Right lung (tissue), 5 donors: ENCODE measurements around the gene UNCX. TPM values are rescaled to one million over a fixed set of nuclear protein-coding genes. Genes with fewer than 3 reads are reported as not detected.
"Not testable (repeated sequence)": the region's sequence is repeated elsewhere in the genome, so short reads cannot be mapped to it uniquely, and the experiment has no call there.

Experiments
- DNase-seq, 2 donors: peaks; one replicate each; pipeline ENCODE4 v3.0.0-alpha.2; 2013
- polyA plus RNA-seq, 5 donors: library from polyadenylated mRNA; unstranded; fragments of 120-200 nt; gene quantifications; one replicate each; pipeline versions ENCODE4 v1.2.1 to v1.2.3, GENCODE V29; 2013; ENCODE audit warnings: inconsistent platforms in 1 of 5, low replicate concordance in 1 of 5; ENCODE audit not compliant: insufficient read length in 5 of 5, insufficient read depth in 1 of 5

The UNCX gene
- polyA plus RNA-seq, 5 donors: not detected

- no peak for DNase-seq
These were observed 41.6 kb downstream of the UNCX start for GRCh38 chr7:1274121-1274875.

DNA sequence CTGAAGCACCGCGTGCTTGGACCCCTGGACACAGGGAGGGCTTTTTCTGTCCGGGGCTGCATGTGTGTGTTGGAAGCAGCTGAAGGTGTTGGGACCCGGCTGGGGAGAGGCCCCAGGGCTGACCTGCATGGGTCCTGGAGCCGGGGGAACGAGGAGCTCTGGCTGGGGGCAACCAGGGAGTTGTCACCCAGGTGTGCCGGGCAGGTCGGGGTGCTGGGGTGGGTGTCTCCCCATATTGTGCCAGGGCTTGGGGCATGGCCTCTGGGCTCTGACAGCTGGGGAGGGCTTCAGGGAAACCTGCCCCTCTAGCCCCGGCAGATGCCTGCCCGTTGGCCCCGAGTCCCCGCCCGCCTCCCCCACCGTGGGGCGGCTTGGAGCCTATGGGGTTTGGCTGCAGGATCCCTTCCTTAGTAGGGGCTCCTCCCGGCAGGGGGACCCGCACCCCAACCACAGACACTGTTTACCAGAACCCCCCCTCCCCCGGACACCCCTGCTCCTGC, 42.3 kb downstream of the UNCX start:
- no peak for DNase-seq

GRCh38 chr7:1275451-1276381, 43.0 kb downstream of the UNCX start:
- DNase-seq: no peak

- DNase-seq: no peak
These were observed 44.0 kb downstream of the UNCX start for GRCh38 chr7:1276626-1277175.

- DNase-seq: no peak
These were observed 45.9 kb downstream of the UNCX start for GRCh38 chr7:1278543-1278942.

DNA sequence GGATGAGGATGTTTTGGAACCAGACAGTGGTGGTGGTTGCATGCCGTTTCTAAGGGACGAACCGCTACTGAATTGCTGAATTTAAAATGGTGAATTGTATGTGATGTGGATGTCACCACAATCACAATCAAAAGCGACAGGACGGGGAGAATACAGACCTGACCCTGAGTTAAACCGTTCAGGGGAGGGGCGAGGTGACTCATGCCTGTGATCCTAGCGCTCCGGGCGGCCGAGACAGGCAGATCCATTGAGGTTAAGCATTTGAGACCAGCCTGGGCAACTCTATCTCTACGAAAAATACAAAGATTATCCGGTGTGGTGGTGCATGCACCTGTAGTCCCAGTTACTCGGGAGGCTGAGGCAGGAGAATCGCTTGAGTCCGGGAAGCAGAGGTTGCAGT, 46.4 kb downstream of the UNCX start:
- DNase-seq: no peak

DNA sequence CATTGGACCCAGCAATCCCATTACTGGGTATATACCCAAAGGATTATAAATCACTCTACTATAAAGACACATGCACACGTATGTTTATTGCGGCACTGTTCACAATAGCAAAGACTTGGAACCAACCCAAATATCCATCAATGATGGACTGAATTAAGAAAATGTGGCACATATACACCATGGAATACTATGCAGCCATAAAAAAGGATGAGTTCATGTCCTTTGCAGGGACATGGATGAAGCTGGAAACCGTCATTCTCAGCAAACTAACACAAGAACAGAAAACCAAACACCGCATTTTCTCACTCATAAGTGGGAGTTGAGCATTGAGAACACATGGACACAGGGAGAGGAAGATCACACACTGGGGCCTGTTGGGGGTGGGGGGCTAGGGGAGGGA, 47.2 kb downstream of the UNCX start:
- DNase-seq: not testable (repeated sequence)

- DNase-seq: no peak
These were observed 48.4 kb downstream of the UNCX start for GRCh38 chr7:1281068-1281467.

DNA sequence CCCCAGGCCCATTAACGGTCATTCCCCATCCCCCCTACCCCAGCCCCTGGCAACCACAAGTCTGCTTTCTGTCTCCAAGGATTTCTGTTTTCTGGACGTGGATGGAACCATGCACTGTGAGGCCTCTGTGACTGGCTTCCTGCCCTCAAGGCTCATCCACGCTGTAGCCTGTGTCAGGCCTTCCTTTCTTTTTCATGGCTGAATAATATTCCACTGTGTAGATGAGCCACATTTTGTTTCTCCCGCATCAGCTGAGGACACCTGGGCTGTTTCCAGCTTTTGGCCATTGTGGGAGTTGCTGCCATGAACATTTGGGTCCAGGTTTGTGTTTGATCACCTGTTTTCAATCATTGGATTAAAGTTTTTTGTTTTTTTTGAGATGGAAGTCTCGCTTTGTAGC, 50.0 kb downstream of the UNCX start:
- no peak for DNase-seq

DNA sequence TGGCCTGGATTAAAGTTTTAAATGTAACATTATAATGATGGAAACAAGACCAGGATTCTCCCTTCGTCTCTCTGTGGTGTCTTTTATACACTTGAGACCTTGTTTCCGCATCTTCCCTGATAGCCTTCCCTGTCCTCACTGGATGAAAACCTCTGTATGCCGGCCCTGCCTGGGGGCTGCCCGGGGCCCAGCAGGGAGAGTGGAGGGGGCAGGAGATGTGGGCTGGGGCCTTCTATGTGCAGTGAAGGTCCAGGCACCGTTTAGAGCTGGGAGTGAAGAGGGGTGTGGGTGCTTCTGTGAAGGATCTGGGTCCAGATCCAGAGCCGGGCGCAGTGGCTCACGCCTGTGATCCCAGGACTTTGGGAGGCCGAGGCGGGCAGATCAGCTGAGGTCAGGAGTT, 50.7 kb downstream of the UNCX start:
- no peak for DNase-seq

GRCh38 chr7:1283941-1284742, 51.5 kb downstream of the UNCX start:
- no peak for DNase-seq

DNA sequence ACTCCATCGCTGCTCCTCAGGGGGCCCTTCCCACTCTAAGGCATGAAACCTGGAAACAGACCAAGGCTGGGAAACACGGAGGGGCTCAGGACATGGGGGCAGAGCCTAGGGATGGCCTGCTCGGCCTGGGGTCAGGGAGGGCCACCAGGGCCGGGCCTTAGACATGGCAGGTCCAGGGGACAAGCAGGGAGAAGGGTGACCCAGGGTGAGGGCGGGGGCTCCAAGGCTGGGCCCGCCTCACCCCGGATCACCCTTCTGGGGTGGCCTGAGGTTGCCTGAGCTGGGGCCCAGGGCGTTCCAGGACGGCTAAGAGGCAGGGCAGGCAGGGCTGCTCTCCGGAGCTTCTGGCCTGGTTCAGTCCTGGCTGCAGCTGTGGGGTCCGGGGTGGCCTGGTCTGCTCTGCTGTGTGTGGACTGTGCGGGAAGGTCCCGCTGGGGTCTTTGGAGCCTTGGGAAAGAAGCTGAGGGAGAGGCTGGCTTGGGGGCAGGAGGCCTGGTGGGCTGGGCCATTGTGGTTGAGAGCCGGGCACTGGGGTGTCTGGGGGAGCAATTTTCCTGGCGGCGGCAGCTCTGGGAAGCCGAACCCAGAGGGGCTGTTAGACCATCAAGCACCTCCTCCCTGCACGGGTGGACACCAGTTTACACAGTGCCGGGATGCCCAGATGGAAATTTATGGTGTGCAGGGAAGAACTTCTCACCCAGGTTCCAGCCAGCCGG, 52.2 kb downstream of the UNCX start:
- DNase-seq: no peak

GRCh38 chr7:1285556-1286301, 53.1 kb downstream of the UNCX start:
- DNase-seq: no peak

Other genes starting within 250 kb of the UNCX start
- gene CYP2W1, start 249.7 kb upstream of the UNCX start, polyA plus RNA-seq: 10 to 100 TPM in 2 of 5 donors, 1 to 10 TPM in 3; 5.4 to 21.2 (median 9.5) TPM
- 10 to 100 TPM in 1 of 5 donors, 1 to 10 TPM in 4; 4.6 to 10.8 (median 7.0) TPM for gene GPR146, start 188.3 kb upstream of the UNCX start, polyA plus RNA-seq
- 1 to 10 TPM; 3.9 to 9.6 (median 5.8) TPM for gene GPER1, start 144.8 kb upstream of the UNCX start, polyA plus RNA-seq
- gene ZFAND2A, start 72.7 kb upstream of the UNCX start, polyA plus RNA-seq: 10 to 100 TPM; 18.0 to 28.5 (median 21.9) TPM
- gene MICALL2, start 226.6 kb downstream of the UNCX start, polyA plus RNA-seq: 10 to 100 TPM in 3 of 5 donors, 1 to 10 TPM in 2; 6.9 to 19.1 (median 12.1) TPM